ENCODE measurements around the gene LRIT2. TPM values are rescaled to one million over a fixed set of nuclear protein-coding genes. Genes with fewer than 3 reads are reported as not detected.

LRIT2 gene
- total RNA-seq, 2 experiments from 2014 or later, result not detected

DNA sequence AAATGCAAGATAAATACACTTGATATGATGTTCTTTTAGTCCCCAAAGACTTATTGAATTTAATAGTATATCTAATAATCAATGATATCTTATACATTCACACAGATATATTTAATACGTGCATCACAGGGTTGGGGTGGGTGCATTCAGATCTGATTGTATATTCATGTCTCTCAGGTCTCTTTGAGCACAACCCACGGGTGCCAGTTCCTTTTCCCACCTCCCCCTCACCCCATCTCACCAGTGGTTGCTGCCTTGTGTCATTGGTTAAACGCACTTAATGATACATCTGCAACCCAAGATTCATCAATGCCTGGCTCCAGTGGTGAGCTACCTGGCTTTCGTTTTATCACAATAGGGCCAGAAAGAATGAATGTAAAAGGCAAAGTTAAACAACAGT is 9.8 kb upstream of the LRIT2 start:
- Histone ChIP-seq H4K20me1 (ENCODE audit: insufficient read depth, low read length) (no peaks in the 10 kb centered on the region), H3K79me2 (ENCODE audit: insufficient read depth, low read depth, low read length) (no peaks in the 10 kb centered on the region), H3K9me2 (ENCODE audit: insufficient read depth, low read length) (no peaks in the 10 kb centered on the region), H2AFZ (ENCODE audit: low read length) (no peak overlapping the region), H3K9me3 (ENCODE audit: low read length) (no peaks in the 10 kb centered on the region), H3K4me1 (ENCODE audit: insufficient read depth, low read length, poor library complexity, severe bottlenecking) (no peaks in the 10 kb centered on the region), H3K4me2 (ENCODE audit: low read length) (no peak overlapping the region), H3K4me3 (ENCODE audit: low read depth, low read length, poor library complexity, severe bottlenecking) (no peak overlapping the region), H3K27ac (ENCODE audit: low read depth, low read length, poor library complexity, severe bottlenecking) (no peak overlapping the region), H3K36me3 (ENCODE audit: insufficient read depth, low read length) (no peaks in the 10 kb centered on the region)
- no peak for DNase-seq (ENCODE audit: low spot score)
- TF ChIP-seq EZH2phosphoT487 (IDR thresholded peaks at IDR 0.05; ENCODE audit: borderline replicate concordance, low read depth, low read length), result no peak
- TF ChIP-seq, protein P1, sequence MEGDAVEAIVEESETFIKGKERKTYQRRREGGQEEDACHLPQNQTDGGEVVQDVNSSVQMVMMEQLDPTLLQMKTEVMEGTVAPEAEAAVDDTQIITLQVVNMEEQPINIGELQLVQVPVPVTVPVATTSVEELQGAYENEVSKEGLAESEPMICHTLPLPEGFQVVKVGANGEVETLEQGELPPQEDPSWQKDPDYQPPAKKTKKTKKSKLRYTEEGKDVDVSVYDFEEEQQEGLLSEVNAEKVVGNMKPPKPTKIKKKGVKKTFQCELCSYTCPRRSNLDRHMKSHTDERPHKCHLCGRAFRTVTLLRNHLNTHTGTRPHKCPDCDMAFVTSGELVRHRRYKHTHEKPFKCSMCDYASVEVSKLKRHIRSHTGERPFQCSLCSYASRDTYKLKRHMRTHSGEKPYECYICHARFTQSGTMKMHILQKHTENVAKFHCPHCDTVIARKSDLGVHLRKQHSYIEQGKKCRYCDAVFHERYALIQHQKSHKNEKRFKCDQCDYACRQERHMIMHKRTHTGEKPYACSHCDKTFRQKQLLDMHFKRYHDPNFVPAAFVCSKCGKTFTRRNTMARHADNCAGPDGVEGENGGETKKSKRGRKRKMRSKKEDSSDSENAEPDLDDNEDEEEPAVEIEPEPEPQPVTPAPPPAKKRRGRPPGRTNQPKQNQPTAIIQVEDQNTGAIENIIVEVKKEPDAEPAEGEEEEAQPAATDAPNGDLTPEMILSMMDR (conservative IDR thresholded peaks at IDR 0.05; ENCODE audit: low read length), result no peak
- intact Hi-C loops (cut with micrococcal nuclease; ENCODE audit: unreplicated experiment), result no loop called here
- ChIA-PET CTCF (ENCODE audit: unreplicated experiment) (no interaction called here), POLR2A (no interaction called here)
- no TSS peak for BruUV-seq (replicated peaks)

DNA sequence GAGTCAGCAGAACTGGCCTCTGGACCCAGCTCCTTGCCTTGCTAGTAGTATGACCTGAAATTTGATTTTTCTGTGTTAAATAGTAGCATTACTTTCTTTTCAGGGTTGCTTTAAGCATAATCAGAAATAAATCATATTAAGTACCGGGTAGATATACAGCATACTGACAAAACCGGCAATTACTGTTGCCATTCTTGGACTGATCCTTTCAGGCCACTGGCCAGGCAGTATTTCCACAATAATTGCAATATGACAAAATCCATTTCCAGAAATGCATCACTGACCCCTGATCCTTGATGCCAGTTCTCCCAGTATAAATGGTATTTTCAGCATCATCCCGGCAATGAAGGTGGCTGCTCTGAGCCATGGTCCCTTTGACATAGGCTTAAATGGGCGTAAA is 9.1 kb upstream of the LRIT2 start:
- Histone ChIP-seq H3K36me3 (ENCODE audit: insufficient read depth, low read length) (no peaks in the 10 kb centered on the region), H3K9me3 (ENCODE audit: low read length) (no peaks in the 10 kb centered on the region), H3K79me2 (ENCODE audit: insufficient read depth, low read depth, low read length) (no peaks in the 10 kb centered on the region), H2AFZ (ENCODE audit: low read length) (no peak overlapping the region), H3K4me2 (ENCODE audit: low read length) (no peak overlapping the region), H4K20me1 (ENCODE audit: insufficient read depth, low read length) (no peaks in the 10 kb centered on the region), H3K4me1 (ENCODE audit: insufficient read depth, low read length, poor library complexity, severe bottlenecking) (no peaks in the 10 kb centered on the region), H3K27ac (ENCODE audit: low read depth, low read length, poor library complexity, severe bottlenecking) (no peak overlapping the region), H3K9me2 (ENCODE audit: insufficient read depth, low read length) (no peaks in the 10 kb centered on the region), H3K4me3 (ENCODE audit: low read depth, low read length, poor library complexity, severe bottlenecking) (no peak overlapping the region)
- intact Hi-C loops (cut with micrococcal nuclease; ENCODE audit: unreplicated experiment), result no loop called here
- TF ChIP-seq, protein P1 (conservative IDR thresholded peaks at IDR 0.05; ENCODE audit: low read length), result no peak
- no peak for TF ChIP-seq EZH2phosphoT487 (IDR thresholded peaks at IDR 0.05; ENCODE audit: borderline replicate concordance, low read depth, low read length)
- ChIA-PET POLR2A (no interaction called here), CTCF (ENCODE audit: unreplicated experiment) (no interaction called here)
- DNase-seq (ENCODE audit: low spot score), result no peak
- no TSS peak for BruUV-seq (replicated peaks)

DNA sequence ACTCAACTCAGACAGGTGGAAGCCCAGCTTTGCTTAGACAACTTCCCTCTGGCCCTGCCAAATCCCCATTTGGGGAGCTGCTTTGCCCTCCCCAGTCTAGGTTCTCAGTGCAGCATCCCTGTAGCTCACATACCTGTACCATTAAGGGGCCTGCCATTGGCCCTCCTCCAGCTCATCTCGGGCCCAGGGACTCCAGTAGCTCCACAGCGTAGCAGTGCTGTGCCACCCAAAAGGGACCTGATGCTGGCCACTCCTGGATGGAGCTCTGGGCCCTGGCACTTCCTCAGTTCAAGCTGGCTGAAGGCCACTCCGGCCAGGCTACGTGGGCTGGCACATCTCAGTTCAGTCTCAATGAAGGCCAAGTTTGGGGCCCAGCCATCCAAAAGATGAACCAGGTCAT is 8.6 kb upstream of the LRIT2 start:
- no peak overlapping the region for H2AFZ ChIP-seq (ENCODE audit: low read length)
- H3K79me2 ChIP-seq (ENCODE audit: insufficient read depth, low read depth, low read length), result no peaks in the 10 kb centered on the region
- no peaks in the 10 kb centered on the region for H3K9me2 ChIP-seq (ENCODE audit: insufficient read depth, low read length)
- H3K4me2 ChIP-seq (ENCODE audit: low read length), result no peak overlapping the region
- DNase-seq (ENCODE audit: low spot score), result no peak
- no peaks in the 10 kb centered on the region for H4K20me1 ChIP-seq (ENCODE audit: insufficient read depth, low read length)
- no TSS peak for BruUV-seq (replicated peaks)
- TF ChIP-seq, protein P1 (conservative IDR thresholded peaks at IDR 0.05; ENCODE audit: low read length), result no peak
- no peak for TF ChIP-seq EZH2phosphoT487 (IDR thresholded peaks at IDR 0.05; ENCODE audit: borderline replicate concordance, low read depth, low read length)
- H3K4me3 ChIP-seq (ENCODE audit: low read depth, low read length, poor library complexity, severe bottlenecking), result no peak overlapping the region
- no peaks in the 10 kb centered on the region for H3K4me1 ChIP-seq (ENCODE audit: insufficient read depth, low read length, poor library complexity, severe bottlenecking)
- intact Hi-C loops (cut with micrococcal nuclease; ENCODE audit: unreplicated experiment), result no loop called here
- H3K27ac ChIP-seq (ENCODE audit: low read depth, low read length, poor library complexity, severe bottlenecking), result no peak overlapping the region
- no peaks in the 10 kb centered on the region for H3K36me3 ChIP-seq (ENCODE audit: insufficient read depth, low read length)
- H3K9me3 ChIP-seq (ENCODE audit: low read length), result no peaks in the 10 kb centered on the region
- POLR2A ChIA-PET, result no interaction called here
- CTCF ChIA-PET (ENCODE audit: unreplicated experiment), result no interaction called here
